Fibroblast of the aortic adventitia (primary cell): Measurements from ENCODE around the gene CCR7. TPM values are rescaled to one million over a fixed set of nuclear protein-coding genes. Genes with fewer than 3 reads are reported as not detected.

Experiments
- DNase-seq: peaks from one replicate; pipeline ENCODE4 v3.0.0-alpha.2; 2010; ENCODE audit warnings: low read depth
- H3K4me3 ChIP-seq: 2 replicates; pipeline ENCODE4 v1.5.1; 2011; ENCODE audit warnings: low read depth, mild to moderate bottlenecking, control low read depth, low read length, moderate library complexity
- total RNA-seq: library from RNA; depleted of rRNA; stranded (reverse); fragments of >200 nt; gene quantifications from 2 replicates; pipeline ENCODE4 v1.2.3, GENCODE V29; 2012; ENCODE audit warnings: low replicate concordance
- TF ChIP-seq, protein P1 (sequence below): IDR thresholded peaks from 2 replicates; pipeline ENCODE4 v1.5.1; 2011; ENCODE audit warnings: mild to moderate bottlenecking, low read length, control low read depth, inconsistent platforms; ENCODE audit not compliant: insufficient read depth

Gene CCR7
- total RNA-seq, 1 donor = not detected

DNA sequence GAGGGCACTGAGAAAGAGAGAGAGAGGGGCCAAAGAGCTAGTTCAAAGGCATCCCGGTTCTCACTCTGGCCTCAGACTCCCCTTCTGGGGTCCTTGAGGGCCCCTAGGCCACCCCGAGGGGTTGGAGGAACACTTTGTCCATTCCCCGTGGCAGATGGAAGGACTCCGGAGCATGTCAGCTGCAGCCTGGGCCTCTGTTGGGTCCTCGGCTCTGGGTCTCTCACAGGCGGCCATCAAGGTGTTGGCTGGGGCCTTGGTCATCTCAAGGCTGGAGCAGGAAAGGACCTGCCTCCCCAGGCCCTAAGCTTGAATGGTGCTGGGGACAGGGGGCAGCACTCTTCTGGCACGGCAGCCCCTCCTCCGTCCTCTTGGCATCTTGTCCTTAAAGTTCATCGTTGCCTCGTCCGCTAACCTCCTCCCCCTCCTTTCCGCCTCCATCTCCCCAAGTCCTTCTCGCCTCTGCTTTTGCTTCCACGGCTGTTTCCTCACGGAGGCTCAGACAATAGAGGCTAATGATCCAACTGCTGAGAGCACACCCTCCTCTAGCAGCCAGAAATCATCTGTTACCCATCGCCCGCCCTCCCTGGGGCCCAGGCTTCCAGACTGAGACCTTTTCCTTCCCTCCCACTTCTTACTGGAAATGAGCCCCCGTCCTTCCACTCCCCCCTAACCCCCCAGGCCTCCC lies 23.3 kb downstream of the CCR7 start:
- TF ChIP-seq, protein P1, sequence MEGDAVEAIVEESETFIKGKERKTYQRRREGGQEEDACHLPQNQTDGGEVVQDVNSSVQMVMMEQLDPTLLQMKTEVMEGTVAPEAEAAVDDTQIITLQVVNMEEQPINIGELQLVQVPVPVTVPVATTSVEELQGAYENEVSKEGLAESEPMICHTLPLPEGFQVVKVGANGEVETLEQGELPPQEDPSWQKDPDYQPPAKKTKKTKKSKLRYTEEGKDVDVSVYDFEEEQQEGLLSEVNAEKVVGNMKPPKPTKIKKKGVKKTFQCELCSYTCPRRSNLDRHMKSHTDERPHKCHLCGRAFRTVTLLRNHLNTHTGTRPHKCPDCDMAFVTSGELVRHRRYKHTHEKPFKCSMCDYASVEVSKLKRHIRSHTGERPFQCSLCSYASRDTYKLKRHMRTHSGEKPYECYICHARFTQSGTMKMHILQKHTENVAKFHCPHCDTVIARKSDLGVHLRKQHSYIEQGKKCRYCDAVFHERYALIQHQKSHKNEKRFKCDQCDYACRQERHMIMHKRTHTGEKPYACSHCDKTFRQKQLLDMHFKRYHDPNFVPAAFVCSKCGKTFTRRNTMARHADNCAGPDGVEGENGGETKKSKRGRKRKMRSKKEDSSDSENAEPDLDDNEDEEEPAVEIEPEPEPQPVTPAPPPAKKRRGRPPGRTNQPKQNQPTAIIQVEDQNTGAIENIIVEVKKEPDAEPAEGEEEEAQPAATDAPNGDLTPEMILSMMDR = no peak
- DNase-seq = peak; percentile 96
- no peak overlapping the region for H3K4me3 ChIP-seq

DNA sequence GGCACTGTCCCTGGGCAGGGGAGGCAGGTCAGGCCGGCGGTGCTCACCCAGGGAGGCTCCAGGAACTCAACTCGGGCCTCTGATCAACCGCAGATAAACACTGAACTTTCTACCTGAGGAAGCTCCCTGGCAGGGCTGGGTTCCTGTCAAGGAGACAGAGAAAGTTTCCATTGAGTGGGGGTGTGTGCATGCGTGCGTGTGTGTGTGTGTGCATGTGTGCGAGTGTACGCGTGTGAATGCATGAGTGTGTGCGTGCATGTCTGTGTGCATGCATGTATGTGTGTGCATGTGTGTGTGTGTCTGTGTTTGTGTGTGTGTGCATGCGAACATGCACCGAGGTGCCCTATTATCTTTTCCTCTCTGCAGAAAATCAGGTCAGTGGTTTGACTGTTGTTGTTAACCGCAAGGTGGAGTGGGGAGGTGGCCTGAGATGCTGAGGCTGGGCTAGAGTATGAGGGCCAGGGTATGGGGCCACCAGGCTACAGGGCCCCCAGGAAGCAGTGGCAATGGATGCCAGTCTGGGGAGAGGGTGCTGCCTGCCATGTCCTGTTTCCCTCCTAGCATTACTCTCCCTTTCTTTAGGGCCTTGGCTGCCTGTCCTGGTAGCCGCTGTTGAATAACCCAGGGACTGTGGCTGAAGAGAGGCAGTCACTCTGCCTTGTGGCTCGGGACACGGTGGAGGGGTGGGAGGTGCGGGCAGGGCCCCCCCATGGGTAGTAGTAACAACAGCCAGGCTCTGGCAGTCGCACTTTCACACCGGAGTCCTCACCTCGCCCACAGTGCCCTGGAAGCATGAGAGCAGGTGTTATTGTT lies 24.0 kb downstream of the CCR7 start:
- TF ChIP-seq, protein P1 = no peak
- no peak overlapping the region for H3K4me3 ChIP-seq
- no peak for DNase-seq

DNA sequence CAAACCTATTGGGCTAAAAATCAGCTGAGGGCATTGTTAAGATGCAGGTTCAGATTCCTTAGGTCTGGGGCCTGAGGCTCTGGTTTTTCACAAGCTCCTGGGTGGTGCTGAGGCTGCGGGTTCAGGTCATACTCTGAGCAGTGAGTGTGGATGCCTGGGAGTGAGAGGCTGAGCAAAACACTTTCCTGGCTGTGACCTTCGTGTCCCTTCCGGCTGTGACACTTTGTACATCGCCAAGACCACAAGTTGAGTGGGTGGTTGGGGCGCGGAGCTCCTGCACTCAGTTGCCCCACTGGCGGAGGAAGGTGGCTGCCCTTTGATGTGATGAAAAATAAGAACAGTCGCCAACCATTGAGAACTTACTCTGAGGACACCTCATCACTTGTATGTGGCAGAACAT lies 24.8 kb downstream of the CCR7 start:
- no peak for DNase-seq
- no peak overlapping the region for H3K4me3 ChIP-seq
- TF ChIP-seq, protein P1 = no peak

DNA sequence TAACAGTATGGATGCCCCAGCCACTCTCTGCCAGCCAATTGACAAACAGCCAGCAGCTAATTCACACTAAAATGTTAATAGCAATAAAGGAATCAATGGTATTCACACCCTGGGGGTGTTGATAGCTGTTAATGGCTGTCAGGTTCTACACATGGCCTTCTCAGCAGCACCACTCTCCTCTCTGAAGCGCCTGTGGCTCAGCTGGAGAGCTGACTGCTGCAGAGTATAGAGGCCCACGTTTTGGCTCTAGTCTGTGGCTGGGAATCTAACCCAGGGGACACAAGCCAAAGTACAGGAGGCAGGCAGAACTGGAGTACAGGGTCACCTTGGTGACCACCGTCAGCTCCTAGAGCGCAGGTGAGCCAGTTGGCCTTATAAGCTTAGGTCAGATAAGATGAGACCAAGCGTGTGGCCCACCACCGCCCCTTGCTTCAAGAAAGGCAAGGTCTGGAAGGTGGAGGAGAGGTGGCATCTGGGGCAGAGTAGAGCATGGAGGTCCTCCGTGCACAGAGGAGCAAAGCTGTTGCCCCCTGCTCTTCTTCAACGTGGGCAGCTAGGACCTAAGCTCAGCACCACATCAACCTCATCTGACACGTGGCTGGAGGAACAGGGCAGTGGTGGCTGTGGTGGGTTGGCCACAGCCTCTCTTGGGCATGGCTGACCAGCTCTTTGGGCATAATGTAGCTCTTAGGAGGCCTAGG lies 25.4 kb downstream of the CCR7 start:
- DNase-seq = no peak
- TF ChIP-seq, protein P1 = no peak
- H3K4me3 ChIP-seq = no peak overlapping the region

DNA sequence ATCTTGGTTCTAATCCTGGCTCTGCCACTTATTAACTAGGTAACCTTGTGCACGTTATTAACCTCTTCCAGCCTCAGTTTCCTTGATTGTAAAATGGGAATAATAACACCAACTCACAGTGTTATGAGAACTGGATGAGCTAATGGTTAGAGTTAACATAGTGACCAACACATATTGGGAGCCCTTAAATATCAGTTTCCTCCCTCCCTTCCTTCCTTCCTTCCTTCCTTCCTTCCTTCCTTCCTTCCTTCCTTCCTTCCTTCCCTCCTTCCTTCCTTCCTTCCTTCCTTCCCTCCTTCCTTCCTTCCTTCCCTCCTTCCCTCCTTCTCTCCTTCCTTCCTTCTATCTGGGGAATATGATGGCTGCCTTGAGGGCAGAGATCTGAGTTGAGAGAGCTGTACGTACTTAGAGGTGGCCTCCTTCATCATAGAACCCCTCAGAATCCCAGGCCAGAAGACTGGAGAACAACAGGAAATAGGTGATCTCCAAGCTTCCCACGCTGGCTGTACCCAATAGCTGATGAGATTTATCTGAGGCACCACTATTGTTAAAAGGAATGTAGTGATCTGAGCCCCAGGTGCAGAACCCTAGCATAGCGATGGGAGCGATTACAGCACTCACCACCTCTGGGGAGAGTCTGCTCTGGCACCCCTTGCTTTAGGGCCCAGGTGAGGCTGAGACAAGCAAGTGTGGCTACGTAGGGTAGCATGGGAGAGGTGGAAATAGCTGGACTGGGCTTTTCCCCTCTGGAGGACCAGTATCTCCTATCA lies 26.2 kb downstream of the CCR7 start:
- H3K4me3 ChIP-seq = no peak overlapping the region
- TF ChIP-seq, protein P1 = no peak
- DNase-seq = no peak

DNA sequence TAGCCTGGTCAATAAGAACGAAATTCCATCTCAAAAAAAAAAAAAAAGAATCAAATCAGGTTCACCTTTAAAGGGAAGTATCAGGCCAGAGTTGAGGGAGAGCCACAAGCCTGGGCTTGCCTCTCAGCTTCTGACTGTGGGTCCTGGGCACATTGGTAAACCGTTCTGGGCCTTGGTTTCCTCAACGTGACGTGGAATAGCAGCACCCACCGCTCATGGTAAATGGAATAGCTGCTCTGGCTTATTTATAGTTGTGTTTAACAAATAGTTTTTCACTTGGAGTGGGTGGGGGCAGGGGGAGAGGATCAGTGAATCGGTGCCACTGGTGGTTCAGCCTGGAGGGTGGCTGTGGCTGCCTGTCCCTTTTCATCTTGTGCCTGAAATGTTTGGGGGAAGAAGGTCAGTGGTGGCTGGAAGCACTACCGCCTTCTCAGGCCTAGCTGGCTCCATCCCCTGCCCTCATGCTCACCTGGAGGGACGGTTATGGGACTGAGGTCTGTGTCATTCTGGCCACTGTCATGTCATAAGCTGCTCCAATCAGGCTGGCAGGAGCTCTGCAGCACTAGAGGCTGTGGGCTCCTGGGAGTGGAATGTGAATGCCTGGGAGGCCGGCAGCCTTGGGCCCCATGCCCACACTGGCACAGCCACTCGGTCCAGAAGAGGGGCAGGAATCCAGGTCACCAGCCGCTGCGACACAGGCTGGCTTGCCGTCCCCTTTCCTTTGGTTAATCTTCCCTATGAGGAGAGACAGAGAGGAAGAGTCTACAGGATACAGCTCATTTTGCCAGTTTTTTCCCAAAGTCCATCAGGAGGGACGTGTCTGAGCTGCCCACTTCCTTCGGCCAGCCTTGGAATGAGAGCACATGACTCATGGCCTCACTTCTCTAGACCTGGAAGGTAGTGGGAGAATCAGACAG lies 27.0 kb downstream of the CCR7 start:
- TF ChIP-seq, protein P1 = no peak
- DNase-seq = no peak
- no peak overlapping the region for H3K4me3 ChIP-seq
